ENCODE data around the gene KANSL1L. TPM values are rescaled to one million over a fixed set of nuclear protein-coding genes. Genes with fewer than 3 reads are reported as not detected.

KANSL1L gene
- total RNA-seq, 1 donor from 2014 or later, result 14.2 TPM

DNA sequence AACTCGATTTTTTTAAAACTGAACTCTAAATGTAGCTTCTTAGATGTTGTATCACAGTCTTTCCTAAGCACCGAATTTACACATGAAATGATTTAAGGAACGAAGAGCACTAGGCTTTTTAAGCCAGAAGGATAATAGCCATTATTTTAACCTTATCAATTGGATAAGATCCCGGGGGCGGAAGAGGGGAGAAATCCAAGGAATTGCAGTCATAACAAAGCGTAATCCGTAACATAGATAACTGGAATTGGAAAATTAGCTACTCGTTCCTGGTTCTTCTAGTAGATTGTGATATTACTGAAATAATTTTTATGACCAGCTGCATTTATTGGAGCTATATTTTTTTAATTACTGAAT lies 988 bp upstream of the KANSL1L start:
- peaks cover 24% of the 10 kb centered on the region for H3K4me1 Mint-ChIP-seq
- H3K4me3 Mint-ChIP-seq, result peak overlapping the region; percentile 91
- peaks cover 9% of the 10 kb centered on the region for H3K36me3 Mint-ChIP-seq (ENCODE audit: low read depth)
- CTCF ChIA-PET, result no interaction called here
- POLR2A ChIA-PET, result no interaction called here
- TF ChIP-seq, protein P1, sequence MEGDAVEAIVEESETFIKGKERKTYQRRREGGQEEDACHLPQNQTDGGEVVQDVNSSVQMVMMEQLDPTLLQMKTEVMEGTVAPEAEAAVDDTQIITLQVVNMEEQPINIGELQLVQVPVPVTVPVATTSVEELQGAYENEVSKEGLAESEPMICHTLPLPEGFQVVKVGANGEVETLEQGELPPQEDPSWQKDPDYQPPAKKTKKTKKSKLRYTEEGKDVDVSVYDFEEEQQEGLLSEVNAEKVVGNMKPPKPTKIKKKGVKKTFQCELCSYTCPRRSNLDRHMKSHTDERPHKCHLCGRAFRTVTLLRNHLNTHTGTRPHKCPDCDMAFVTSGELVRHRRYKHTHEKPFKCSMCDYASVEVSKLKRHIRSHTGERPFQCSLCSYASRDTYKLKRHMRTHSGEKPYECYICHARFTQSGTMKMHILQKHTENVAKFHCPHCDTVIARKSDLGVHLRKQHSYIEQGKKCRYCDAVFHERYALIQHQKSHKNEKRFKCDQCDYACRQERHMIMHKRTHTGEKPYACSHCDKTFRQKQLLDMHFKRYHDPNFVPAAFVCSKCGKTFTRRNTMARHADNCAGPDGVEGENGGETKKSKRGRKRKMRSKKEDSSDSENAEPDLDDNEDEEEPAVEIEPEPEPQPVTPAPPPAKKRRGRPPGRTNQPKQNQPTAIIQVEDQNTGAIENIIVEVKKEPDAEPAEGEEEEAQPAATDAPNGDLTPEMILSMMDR (IDR thresholded peaks at IDR 0.05), result no peak
- ATAC-seq (ENCODE audit: low read depth) (no peak), DNase-seq (no peak)
- peak overlapping the region; percentile 78 for H3K27ac Mint-ChIP-seq
- H3K27me3 Mint-ChIP-seq, result peaks cover 14% of the 10 kb centered on the region
- intact Hi-C loops (cut with micrococcal nuclease), result loop anchor here (10.0 kb wide), 1 partner anchor 647 kb away; no protein-coding TSS in a partner anchor
- H3K9me3 Mint-ChIP-seq, result peaks cover 3% of the 10 kb centered on the region

DNA sequence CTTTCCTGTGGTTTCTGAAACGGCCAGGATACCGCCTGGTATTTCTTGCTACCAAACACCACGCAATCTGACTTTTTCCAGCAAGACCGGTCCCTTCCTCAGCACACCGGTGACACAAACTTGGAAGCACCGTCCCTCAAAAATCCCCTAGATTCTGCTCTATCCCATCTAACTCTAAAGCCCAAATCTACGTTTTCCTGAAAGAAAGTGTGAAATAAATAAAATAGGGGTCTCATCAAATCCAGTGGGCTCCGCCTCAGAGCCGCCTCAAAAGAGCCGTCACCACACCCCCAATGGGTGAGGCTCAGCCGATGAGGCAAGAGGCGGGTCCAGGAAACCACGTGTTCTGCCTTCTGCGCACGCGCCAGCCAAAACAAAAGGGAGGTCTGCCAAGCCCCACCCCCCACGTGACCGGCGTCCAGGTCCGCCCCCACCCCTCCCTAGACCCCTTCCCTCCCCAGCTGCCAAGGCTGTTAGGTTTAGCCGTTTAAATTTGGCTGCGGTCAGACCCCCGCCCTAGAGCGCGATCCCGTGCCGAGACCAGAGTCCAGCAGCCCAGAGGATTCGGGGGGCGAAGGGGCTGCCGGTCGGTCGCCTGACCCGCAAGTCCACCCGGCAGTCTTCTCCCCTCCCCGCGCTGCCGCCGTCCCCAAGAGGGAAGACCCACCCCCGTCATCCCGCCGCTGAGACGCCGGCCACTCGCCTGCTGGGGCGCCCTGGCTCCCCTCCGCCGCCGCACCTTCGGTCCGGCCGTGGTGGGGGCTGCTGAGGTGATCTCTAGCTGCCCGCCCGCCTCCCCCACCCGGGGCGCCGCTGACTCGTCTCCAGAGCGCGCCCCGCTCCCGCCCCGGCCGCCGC lies 534 bp downstream of the KANSL1L start:
- POLR2A ChIA-PET, result interaction anchor here (0.6 to 1.1 kb wide), 4 partner anchors 166 to 1916 kb away, joined by 3 to 4 read pairs (median 3); partner anchors contain the start of genes IDH1 and RPE
- H3K36me3 Mint-ChIP-seq (ENCODE audit: low read depth), result peaks cover 9% of the 10 kb centered on the region
- peak; percentile 73 for ATAC-seq (ENCODE audit: low read depth)
- CTCF ChIA-PET, result interaction anchor here (1.0 kb wide), 1 partner anchor 193 kb away, joined by 3 read pairs; no protein-coding TSS in a partner anchor
- peak; percentile 96 for DNase-seq
- peaks cover 24% of the 10 kb centered on the region for H3K4me1 Mint-ChIP-seq
- H3K4me3 Mint-ChIP-seq, result peak overlapping the region; percentile 97
- TF ChIP-seq, protein P1 (IDR thresholded peaks at IDR 0.05), result no peak
- peaks cover 6% of the 10 kb centered on the region for H3K27me3 Mint-ChIP-seq
- no peaks in the 10 kb centered on the region for H3K9me3 Mint-ChIP-seq
- H3K27ac Mint-ChIP-seq, result peak overlapping the region; percentile 94
- intact Hi-C loops (cut with micrococcal nuclease), result loop anchor here (1.0 to 10.0 kb wide), 7 partner anchors 24 to 1916 kb away; partner anchors contain the start of genes IDH1, LANCL1, MAP2 and PIKFYVE

DNA sequence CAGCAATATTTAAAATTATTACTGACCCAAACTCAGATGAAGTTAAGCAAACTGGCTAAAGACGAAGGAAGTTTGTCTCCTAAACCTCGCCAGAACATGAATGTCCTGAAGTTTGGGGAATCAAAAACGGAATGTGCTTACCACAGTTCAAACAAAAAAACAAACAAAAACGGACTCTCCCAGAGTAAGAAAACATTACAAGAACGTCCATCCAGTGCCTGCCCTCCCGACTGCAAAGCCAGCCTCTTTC lies 1.1 kb downstream of the KANSL1L start:
- intact Hi-C loops (cut with micrococcal nuclease), result loop anchor here (1.0 to 10.0 kb wide), 7 partner anchors 25 to 1915 kb away; partner anchors contain the start of genes IDH1, LANCL1, MAP2 and PIKFYVE
- ATAC-seq (ENCODE audit: low read depth) (no peak), DNase-seq (no peak)
- ChIA-PET CTCF (no interaction called here), POLR2A (interaction anchor here (1.1 kb wide), 1 partner anchor 167 kb away, joined by 4 read pairs; the partner anchor contains the start of gene RPE)
- Mint-ChIP-seq H3K4me1 (peaks cover 24% of the 10 kb centered on the region), H3K27me3 (peaks cover 6% of the 10 kb centered on the region), H3K4me3 (peak overlapping the region; percentile 97), H3K9me3 (no peaks in the 10 kb centered on the region), H3K27ac (peak overlapping the region; percentile 94), H3K36me3 (ENCODE audit: low read depth) (peaks cover 9% of the 10 kb centered on the region)
- TF ChIP-seq, protein P1 (IDR thresholded peaks at IDR 0.05), result no peak

DNA sequence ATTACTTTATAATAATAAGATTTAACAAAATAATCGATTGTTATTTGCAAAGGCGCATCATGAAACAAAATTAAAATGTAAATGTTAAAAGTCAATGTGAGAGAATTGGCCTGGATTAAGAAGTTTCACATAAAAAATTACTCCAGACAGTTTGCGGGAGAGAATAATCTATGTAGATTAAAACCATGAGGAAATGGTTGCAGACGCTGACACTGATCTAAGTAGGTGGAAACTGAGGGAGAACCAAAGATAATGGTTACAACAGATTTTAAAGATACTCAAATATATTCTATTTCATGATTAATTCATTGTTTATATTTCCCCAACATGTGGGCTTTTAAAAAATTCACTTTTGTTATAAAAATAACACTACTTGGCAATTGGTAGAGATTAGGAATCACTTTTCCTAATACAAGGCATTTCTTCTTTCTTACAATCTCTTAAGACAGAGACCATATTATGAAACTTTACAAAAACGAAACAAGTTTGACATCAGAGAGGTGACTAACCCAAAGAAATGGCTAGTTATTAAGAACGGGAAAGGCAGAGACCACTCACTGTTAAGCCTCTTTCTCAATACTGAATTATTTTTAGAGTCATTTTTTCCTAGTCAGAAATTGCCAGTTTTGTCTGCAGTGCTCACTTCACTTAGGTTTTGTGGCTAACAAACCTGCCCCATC lies 1.6 kb downstream of the KANSL1L start:
- POLR2A ChIA-PET, result no interaction called here
- ATAC-seq (ENCODE audit: low read depth) (no peak), DNase-seq (no peak)
- Mint-ChIP-seq H3K27ac (peak overlapping the region; percentile 94), H3K4me1 (peaks cover 24% of the 10 kb centered on the region), H3K27me3 (peaks cover 6% of the 10 kb centered on the region), H3K36me3 (ENCODE audit: low read depth) (peaks cover 9% of the 10 kb centered on the region), H3K4me3 (peak overlapping the region; percentile 97), H3K9me3 (no peaks in the 10 kb centered on the region)
- CTCF ChIA-PET, result no interaction called here
- TF ChIP-seq, protein P1 (IDR thresholded peaks at IDR 0.05), result no peak
- intact Hi-C loops (cut with micrococcal nuclease), result loop anchor here (1.0 to 10.0 kb wide), 7 partner anchors 25 to 1915 kb away; partner anchors contain the start of genes IDH1, LANCL1, MAP2 and PIKFYVE

DNA sequence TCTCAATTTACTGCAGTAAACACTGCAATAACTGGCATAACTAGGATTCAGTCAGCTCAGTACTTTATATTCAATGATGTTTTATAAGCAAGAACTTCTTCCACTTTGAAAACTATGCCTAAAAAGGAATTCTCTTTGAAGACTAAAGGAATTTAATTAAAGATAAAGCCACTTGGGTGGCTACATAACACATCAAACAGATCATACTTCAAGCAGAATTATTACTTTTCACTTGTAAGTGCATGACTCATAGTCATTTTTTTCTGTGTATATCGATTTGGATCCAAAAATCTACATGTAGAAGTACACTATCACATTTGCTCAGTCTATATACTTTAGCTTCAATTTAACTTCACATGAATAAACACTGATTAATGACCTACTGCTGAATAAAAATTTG lies 4.0 kb downstream of the KANSL1L start:
- no peak for ATAC-seq (ENCODE audit: low read depth)

More for the DNA sequence above, 4.0 kb downstream of the KANSL1L start:
- peaks cover 9% of the 10 kb centered on the region for H3K36me3 Mint-ChIP-seq (ENCODE audit: low read depth)
- H3K4me1 Mint-ChIP-seq, result peaks cover 36% of the 10 kb centered on the region
- no peak overlapping the region for H3K27ac Mint-ChIP-seq
- no peaks in the 10 kb centered on the region for H3K9me3 Mint-ChIP-seq
- POLR2A ChIA-PET, result interaction anchor here (1.1 kb wide), 1 partner anchor 164 kb away, joined by 3 read pairs; no protein-coding TSS in a partner anchor
- no peak overlapping the region for H3K4me3 Mint-ChIP-seq
- DNase-seq, result no peak
- intact Hi-C loops (cut with micrococcal nuclease), result no loop called here
- CTCF ChIA-PET, result interaction anchor here (1.1 kb wide), 1 partner anchor 28 kb away, joined by 3 read pairs; no protein-coding TSS in a partner anchor
- peaks cover 4% of the 10 kb centered on the region for H3K27me3 Mint-ChIP-seq
- TF ChIP-seq, protein P1 (IDR thresholded peaks at IDR 0.05), result no peak

All from activated B cell treated with CpG ODN at 0.5 μM for 24 hours (primary cell).